ENCODE measurements around the gene NDUFB3.

Gene NDUFB3

GRCh38 chr2:201128933-201129505 is 57.2 kb downstream of the NDUFB3 start:
- no peak for DNase-seq (ENCODE audit: low spot score)

- no peak for DNase-seq (ENCODE audit: low spot score)
Observed at GRCh38 chr2:201130524-201131186, 58.9 kb downstream of the NDUFB3 start.

- DNase-seq (ENCODE audit: low spot score), result no peak
Observed at GRCh38 chr2:201132518-201132917, 60.7 kb downstream of the NDUFB3 start.

Data from germinal center (tissue), 1 donor.